PC-9 (cell line): ENCODE results near the gene ARHGAP24. TPM values are rescaled to one million over a fixed set of nuclear protein-coding genes. Genes with fewer than 3 reads are reported as not detected.

Source experiments
- BruUV-seq: library from RNA; stranded (reverse); fragments of 400-500 nt; replicated peaks from 2 replicates; lab custom pipeline; 2021; lab: Mats Ljungman, UMichigan
- CTCF ChIA-PET: fragments of 300-600 bp; sonication (Branson Sonifier 250); formaldehyde crosslinking; loops from one replicate; lab custom pipeline; 2022; ENCODE audit warnings: antibody characterized with exemption; lab: Charles Lee
- POLR2A ChIA-PET: fragments of 300-600 bp; sonication (Branson Sonifier 250); formaldehyde crosslinking; loops from one replicate; lab custom pipeline; 2022; ENCODE audit warnings: antibody characterized with exemption; ENCODE audit not compliant: unreplicated experiment; lab: Charles Lee
- DNase-seq, 2 experiments: peaks; one replicate each; pipeline versions ENCODE4 v3.0.0 to v3.0.0-alpha.2; 2015 to 2022; ENCODE audit warnings: mixed read lengths in 1 of 2
- H2AFZ ChIP-seq: fragments of 200-600 bp; sonication (generic); 2 replicates; pipeline ENCODE4 v1.8.1; 2017; ENCODE audit warnings: antibody characterized with exemption
- H3F3A ChIP-seq: fragments of 200-600 bp; sonication (generic); 2 replicates; pipeline ENCODE4 v1.8.1; 2017; ENCODE audit warnings: antibody characterized with exemption, mild to moderate bottlenecking, low read depth; ENCODE audit not compliant: insufficient read depth
- H3K27ac ChIP-seq: fragments of 200-600 bp; sonication (generic); 2 replicates; pipeline ENCODE4 v1.6.1; 2016; ENCODE audit warnings: mixed run types
- H3K27me3 ChIP-seq: fragments of 200-600 bp; sonication (generic); 2 replicates; pipeline ENCODE4 v1.6.1; 2016; ENCODE audit warnings: low read depth, mixed run types; ENCODE audit not compliant: insufficient read depth
- H3K36me3 ChIP-seq: fragments of 200-600 bp; sonication (generic); 2 replicates; pipeline ENCODE4 v1.6.1; 2016; ENCODE audit warnings: low read depth, mixed run types
- H3K4me1 ChIP-seq: fragments of 200-600 bp; sonication (generic); replicated peaks from 2 replicates; pipeline ENCODE4 v1.6.1; 2016; ENCODE audit warnings: mixed run types; ENCODE audit not compliant: insufficient read depth
- H3K4me2 ChIP-seq: fragments of 200-600 bp; sonication (generic); 2 replicates; pipeline ENCODE4 v1.6.1; 2017; ENCODE audit warnings: mixed run types
- H3K4me3 ChIP-seq: fragments of 200-600 bp; sonication (generic); 2 replicates; pipeline ENCODE4 v1.6.1; 2016; ENCODE audit warnings: mixed run types
- H3K79me2 ChIP-seq: fragments of 200-600 bp; sonication (generic); 2 replicates; pipeline ENCODE4 v1.6.1; 2017; ENCODE audit warnings: low read depth, mixed run types
- H3K9me2 ChIP-seq: fragments of 200-600 bp; sonication (generic); 2 replicates; pipeline ENCODE4 v1.8.1; 2017; ENCODE audit warnings: mild to moderate bottlenecking; ENCODE audit not compliant: insufficient read depth
- H3K9me3 ChIP-seq: fragments of 200-600 bp; sonication (generic); 2 replicates; pipeline ENCODE4 v1.8.1; 2016; ENCODE audit warnings: low read depth; ENCODE audit not compliant: insufficient read depth
- H4K20me1 ChIP-seq: fragments of 200-600 bp; sonication (generic); 2 replicates; pipeline ENCODE4 v1.8.1; 2017; ENCODE audit not compliant: insufficient read depth
- EZH2 ChIP-seq: fragments of 200-600 bp; sonication (generic); IDR thresholded peaks from 2 replicates; pipeline ENCODE4 v1.8.0; 2017; ENCODE audit warnings: antibody characterized with exemption, low read depth
- intact Hi-C: fragments of 100-400 bp; cut with micrococcal nuclease; formaldehyde crosslinking; loops from one replicate; pipeline ENCODE4 v1.10.0; 2022; ENCODE audit not compliant: unreplicated experiment
- total RNA-seq: library from RNA; stranded (reverse); gene quantifications from 2 replicates; pipeline ENCODE4 v1.2.3, GENCODE V29; 2021
- TF ChIP-seq, protein P1 (sequence below): fragments of 200-600 bp; sonication (generic); conservative IDR thresholded peaks from 2 replicates; pipeline ENCODE4 v1.6.1; 2017; ENCODE audit warnings: mixed run types, antibody characterized with exemption, mild to moderate bottlenecking, moderate library complexity

Gene ARHGAP24
- total RNA-seq, 1 experiment from 2014 or later: 2.2 TPM

DNA sequence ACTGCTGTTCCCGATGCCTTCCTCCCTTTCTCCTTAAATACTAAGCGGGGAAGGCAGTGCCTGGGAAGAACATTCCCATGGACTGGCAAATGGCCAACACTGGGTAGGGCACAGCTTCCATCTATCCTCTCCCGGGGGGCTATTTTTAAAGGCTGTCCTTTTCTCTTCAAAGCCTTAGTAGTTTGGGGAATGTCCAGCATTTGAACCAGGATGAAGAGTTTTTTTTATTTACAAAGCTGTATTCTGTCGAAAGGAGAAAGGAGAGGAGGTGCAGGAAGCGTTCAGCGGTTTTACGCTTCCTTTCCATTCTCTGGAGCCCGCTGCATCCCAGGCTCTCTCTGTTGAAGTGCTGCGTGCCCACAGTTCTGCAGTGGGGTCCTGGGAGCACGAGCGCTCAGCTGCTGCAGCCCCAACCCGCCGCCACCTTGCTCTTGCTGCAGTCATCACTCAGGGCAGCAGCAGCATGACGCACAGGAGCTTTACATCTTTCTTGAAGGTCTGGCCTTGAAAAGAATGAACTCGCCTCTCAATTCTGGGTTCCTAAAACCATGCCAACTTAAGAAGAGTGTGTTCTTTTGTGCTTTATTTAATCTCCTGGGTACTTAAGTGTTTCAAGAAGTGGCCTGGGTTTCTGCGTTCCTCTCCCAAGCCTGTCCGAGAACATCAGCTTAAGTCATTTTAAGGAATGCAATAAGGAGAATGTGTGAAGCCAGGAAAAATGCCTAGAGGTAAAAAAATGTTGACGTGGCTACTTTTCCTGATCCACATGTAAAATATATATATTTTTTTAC, 457.7 kb downstream of the ARHGAP24 start:
- Histone ChIP-seq H3K4me3 (no peak overlapping the region), H4K20me1 (no peaks in the 10 kb centered on the region), H3K9me2 (no peaks in the 10 kb centered on the region), H3F3A (no peaks in the 10 kb centered on the region), H2AFZ (no peak overlapping the region), H3K36me3 (no peaks in the 10 kb centered on the region), H3K9me3 (no peaks in the 10 kb centered on the region), H3K4me1 (no peaks in the 10 kb centered on the region), H3K27ac (no peak overlapping the region), H3K4me2 (no peak overlapping the region), H3K79me2 (no peaks in the 10 kb centered on the region), H3K27me3 (no peaks in the 10 kb centered on the region)
- intact Hi-C loops: no loop called here
- DNase-seq: no peak
- ChIA-PET CTCF (no interaction called here), POLR2A (no interaction called here)
- no TSS peak for BruUV-seq
- TF ChIP-seq EZH2: no peak
- TF ChIP-seq, protein P1, sequence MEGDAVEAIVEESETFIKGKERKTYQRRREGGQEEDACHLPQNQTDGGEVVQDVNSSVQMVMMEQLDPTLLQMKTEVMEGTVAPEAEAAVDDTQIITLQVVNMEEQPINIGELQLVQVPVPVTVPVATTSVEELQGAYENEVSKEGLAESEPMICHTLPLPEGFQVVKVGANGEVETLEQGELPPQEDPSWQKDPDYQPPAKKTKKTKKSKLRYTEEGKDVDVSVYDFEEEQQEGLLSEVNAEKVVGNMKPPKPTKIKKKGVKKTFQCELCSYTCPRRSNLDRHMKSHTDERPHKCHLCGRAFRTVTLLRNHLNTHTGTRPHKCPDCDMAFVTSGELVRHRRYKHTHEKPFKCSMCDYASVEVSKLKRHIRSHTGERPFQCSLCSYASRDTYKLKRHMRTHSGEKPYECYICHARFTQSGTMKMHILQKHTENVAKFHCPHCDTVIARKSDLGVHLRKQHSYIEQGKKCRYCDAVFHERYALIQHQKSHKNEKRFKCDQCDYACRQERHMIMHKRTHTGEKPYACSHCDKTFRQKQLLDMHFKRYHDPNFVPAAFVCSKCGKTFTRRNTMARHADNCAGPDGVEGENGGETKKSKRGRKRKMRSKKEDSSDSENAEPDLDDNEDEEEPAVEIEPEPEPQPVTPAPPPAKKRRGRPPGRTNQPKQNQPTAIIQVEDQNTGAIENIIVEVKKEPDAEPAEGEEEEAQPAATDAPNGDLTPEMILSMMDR: no peak

DNA sequence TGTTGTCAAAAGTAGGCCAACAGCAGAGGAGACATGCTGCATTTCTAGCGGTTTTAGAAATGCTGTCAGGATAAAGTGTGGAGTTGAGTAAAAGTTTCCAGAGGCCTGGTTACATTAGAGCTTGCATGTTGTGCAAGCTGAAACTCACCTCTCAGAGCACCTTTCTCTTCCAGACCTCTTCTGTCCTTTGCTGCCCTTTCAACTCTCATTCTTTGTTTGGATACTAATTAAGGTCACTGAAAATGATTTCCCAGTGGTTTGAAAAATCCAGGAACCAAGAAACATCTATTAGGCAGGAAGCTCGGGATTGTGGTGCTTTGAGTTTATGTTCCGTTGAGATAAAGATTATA, 458.3 kb downstream of the ARHGAP24 start:
- H3K79me2 ChIP-seq: no peaks in the 10 kb centered on the region
- CTCF ChIA-PET: no interaction called here
- no peak for TF ChIP-seq EZH2
- TF ChIP-seq, protein P1: no peak

DNA sequence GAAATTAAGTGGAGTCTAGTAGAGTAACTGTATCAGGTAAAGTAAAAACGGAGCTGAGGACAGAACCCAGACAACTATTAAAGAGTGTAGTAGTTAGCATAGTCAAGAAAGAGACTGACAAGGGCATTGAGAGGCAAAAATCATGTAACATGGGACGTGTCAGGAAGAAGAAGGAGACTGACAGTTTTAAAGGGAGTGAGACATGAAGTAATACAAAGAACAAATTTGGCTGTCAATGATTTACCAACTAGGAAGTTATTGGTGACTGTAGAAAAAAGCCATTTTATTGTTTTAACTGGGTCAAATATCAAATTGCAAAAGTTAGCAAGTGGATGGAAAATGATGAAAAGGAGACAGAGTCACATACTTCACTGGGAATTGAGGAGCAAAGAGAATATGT, 462.6 kb downstream of the ARHGAP24 start:
- intact Hi-C loops: no loop called here
- Histone ChIP-seq H3K27me3 (no peaks in the 10 kb centered on the region), H3K36me3 (no peaks in the 10 kb centered on the region), H3K9me3 (no peaks in the 10 kb centered on the region), H2AFZ (no peak overlapping the region), H3F3A (no peaks in the 10 kb centered on the region), H4K20me1 (no peaks in the 10 kb centered on the region), H3K4me3 (no peak overlapping the region), H3K79me2 (no peaks in the 10 kb centered on the region), H3K9me2 (no peaks in the 10 kb centered on the region), H3K27ac (no peak overlapping the region), H3K4me2 (no peak overlapping the region), H3K4me1 (no peaks in the 10 kb centered on the region)
- no peak for DNase-seq
- POLR2A ChIA-PET: no interaction called here
- BruUV-seq: no TSS peak
- TF ChIP-seq, protein P1: no peak
- TF ChIP-seq EZH2: no peak
- CTCF ChIA-PET: no interaction called here

More for the DNA sequence above, 458.3 kb downstream of the ARHGAP24 start:
- intact Hi-C loops: no loop called here
- no TSS peak for BruUV-seq
- Histone ChIP-seq H3K9me3 (no peaks in the 10 kb centered on the region), H3K36me3 (no peaks in the 10 kb centered on the region), H3K27me3 (no peaks in the 10 kb centered on the region), H3K9me2 (no peaks in the 10 kb centered on the region), H3K4me2 (no peak overlapping the region), H4K20me1 (no peaks in the 10 kb centered on the region), H3K4me3 (no peak overlapping the region), H3F3A (no peaks in the 10 kb centered on the region), H3K27ac (no peak overlapping the region), H2AFZ (no peak overlapping the region), H3K4me1 (no peaks in the 10 kb centered on the region)
- POLR2A ChIA-PET: no interaction called here
- no peak for DNase-seq
